RWPE1 (cell line): ENCODE results near the gene HSPA2.
A peak's percentile ranks its signal among the peaks of the same experiment; 100 is the strongest.
"Not testable (repeated sequence)": the region's sequence is repeated elsewhere in the genome, so short reads cannot be mapped to it uniquely, and the experiment has no call there.

Experiments
- CTCF ChIA-PET: fragments of 350-600 bp; sonication (Branson Sonifier 250); formaldehyde crosslinking; extraction: SDS; loops from one replicate; lab custom pipeline; 2021; lab: Yijun Ruan, JAX
- POLR2A ChIA-PET: fragments of 400-600 bp; formaldehyde crosslinking; extraction: SDS; loops from one replicate; lab custom pipeline; 2020; ENCODE audit warnings: antibody characterized with exemption; ENCODE audit not compliant: low non-redundant PET; lab: Yijun Ruan, JAX
- DNase-seq: peaks from one replicate; pipeline ENCODE4 v3.0.0; 2012; ENCODE audit warnings: low spot score
- H3K27ac ChIP-seq: fragments of 450-650 bp; 2 replicates; pipeline ENCODE4 v1.5.1; 2017
- CTCF ChIP-seq: fragments of 450-650 bp; conservative IDR thresholded peaks from 2 replicates; pipeline ENCODE4 v1.5.1; 2017; ENCODE audit warnings: low read depth, mild to moderate bottlenecking

Gene HSPA2

DNA sequence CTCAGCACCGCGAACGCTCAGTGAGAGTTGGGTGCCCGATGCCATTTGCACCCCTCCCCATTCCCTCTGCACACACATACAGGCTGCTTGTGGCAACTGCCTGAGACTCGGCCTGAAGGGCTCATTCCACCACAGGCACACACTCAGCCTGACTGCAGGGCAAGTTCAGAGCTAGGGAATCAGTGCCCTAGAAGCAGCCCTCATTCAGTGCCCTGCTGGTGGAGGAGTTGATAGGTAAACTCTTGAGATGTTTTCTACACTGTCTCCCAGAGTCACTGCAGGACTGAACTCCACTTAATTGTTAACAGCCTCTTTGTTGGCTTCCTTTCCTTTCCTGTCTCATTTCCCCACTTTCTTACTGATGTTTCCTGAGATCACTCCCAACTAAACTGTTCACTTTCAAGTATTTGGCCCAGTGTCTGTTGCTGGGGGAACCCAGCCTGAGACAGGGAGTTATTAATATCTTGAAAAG is 26.1 kb downstream of the HSPA2 start:
- CTCF ChIA-PET, result no interaction called here
- peak overlapping the region; percentile 29; the same call in 1 of the 2 replicates for H3K27ac ChIP-seq
- no peak for DNase-seq
- no peak for TF ChIP-seq CTCF
- POLR2A ChIA-PET, result no interaction called here

DNA sequence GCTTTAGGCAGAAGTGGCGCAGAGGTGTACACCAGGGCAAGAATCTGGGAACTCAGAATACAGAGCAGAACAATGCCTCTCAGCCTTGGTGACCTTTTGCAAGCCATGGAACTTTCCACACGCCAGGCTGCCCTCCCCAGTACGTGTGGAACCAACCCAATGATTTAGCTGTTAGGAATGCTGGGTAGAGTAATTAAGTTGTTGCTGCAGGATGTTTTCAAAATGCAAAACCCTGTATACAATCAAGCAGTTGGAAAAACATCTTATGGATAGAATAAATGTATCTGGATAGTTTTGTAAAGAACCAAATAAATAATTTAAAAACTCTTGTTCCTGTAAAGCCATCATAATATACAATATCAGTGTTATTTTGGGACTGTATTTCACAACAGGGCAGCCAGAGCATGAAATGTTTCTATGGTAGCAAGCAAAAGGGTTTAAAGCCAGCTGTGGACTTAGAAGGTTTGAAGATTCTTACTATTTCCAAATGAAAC is 28.6 kb downstream of the HSPA2 start:
- POLR2A ChIA-PET, result interaction anchor here (0.8 kb wide), 1 partner anchor 27 kb away, joined by 5 read pairs; no protein-coding TSS in a partner anchor
- DNase-seq, result peak; percentile 89
- no peak for TF ChIP-seq CTCF
- CTCF ChIA-PET, result no interaction called here
- peak overlapping the region; percentile 88 for H3K27ac ChIP-seq

GRCh38 chr14:64569646-64570045 is 29.1 kb downstream of the HSPA2 start:
- CTCF ChIA-PET, DNase-seq: not testable (repeated sequence)
- H3K27ac ChIP-seq, result peak overlapping the region; percentile 88
- POLR2A ChIA-PET, result interaction anchor here (0.8 kb wide), 1 partner anchor 27 kb away, joined by 5 read pairs; no protein-coding TSS in a partner anchor

- DNase-seq, result no peak
- H3K27ac ChIP-seq, result no peak overlapping the region
- no peak for TF ChIP-seq CTCF
- POLR2A ChIA-PET, result no interaction called here
- CTCF ChIA-PET, result no interaction called here
Measured at GRCh38 chr14:64572386-64573104, 32.0 kb downstream of the HSPA2 start.

GRCh38 chr14:64573109-64573508 is 32.6 kb downstream of the HSPA2 start:
- H3K27ac ChIP-seq, result no peak overlapping the region
- no peak for DNase-seq
- POLR2A ChIA-PET, result no interaction called here
- CTCF ChIA-PET, result no interaction called here
- no peak for TF ChIP-seq CTCF

DNA sequence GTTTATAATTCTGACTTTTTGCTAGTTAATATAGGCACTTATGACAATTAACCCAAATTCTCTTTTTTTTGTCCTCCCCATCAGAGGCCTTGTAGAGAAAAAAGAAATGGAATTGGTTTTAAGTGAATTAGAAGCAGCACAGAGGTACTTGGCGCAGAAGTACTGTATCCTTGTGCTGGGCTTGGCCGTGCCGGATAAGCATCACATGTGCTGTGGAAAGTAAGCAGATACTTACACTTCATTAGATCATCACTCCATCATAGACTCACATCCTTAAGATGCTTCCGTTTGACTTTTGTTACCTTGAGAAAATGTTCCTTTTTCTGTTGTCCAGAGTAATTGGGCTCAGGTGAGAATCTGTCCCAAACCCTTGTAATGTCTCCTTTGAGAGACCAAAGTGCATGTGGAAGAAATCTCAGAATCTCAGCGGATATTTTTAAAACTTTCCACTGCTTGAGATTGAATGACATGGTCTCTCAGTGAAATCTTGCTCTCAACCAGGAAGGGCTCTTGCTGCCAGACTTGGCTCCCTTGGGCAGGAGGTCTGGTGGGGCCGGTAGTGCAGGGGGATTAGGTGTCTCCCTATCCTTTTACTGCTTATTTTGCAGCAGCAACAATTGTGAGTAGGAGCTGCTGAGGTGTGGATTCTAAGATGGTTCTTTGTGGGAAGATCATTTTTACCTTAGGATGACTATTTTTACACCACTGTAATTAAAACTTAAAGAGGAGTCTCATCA is 34.0 kb downstream of the HSPA2 start:
- POLR2A ChIA-PET, result interaction anchor here (0.6 kb wide), 1 partner anchor 798 kb away, joined by 6 read pairs; no protein-coding TSS in a partner anchor
- no peak for DNase-seq
- no peak overlapping the region for H3K27ac ChIP-seq
- CTCF ChIA-PET, result interaction anchor here (0.5 to 0.6 kb wide), 2 partner anchors 311 to 381 kb away, joined by 3 to 10 read pairs; no protein-coding TSS in a partner anchor
- no peak for TF ChIP-seq CTCF
